IMR-90 (cell line): ENCODE results near the gene ELAVL4. TPM values are rescaled to one million over a fixed set of nuclear protein-coding genes. Genes with fewer than 3 reads are reported as not detected.

Source experiments
- ATAC-seq: fragments of 200-7000 bp; cut with Tn5 transposase; 2 replicates; pipeline ENCODE4 v1.9.1; 2020; ENCODE audit warnings: low read depth, mild to moderate bottlenecking, moderate library complexity
- BruUV-seq: library from RNA; stranded (reverse); fragments of 400-500 nt; replicated peaks from 2 replicates; lab custom pipeline; 2021; lab: Mats Ljungman, UMichigan
- CTCF ChIA-PET: fragments of 300-600 bp; formaldehyde crosslinking; extraction: SDS; loops from one replicate; lab custom pipeline; 2021; ENCODE audit warnings: antibody characterized with exemption; lab: Yijun Ruan, JAX
- POLR2A ChIA-PET: fragments of 300-600 bp; sonication (Branson Sonifier 250); formaldehyde crosslinking; loops from one replicate; lab custom pipeline; 2022; ENCODE audit warnings: antibody characterized with exemption; ENCODE audit not compliant: unreplicated experiment; lab: Charles Lee
- DNase-seq: peaks from one replicate; pipeline ENCODE4 v3.0.0; 2013
- H2AFZ ChIP-seq: replicated peaks from 2 replicates; pipeline ENCODE3; 2013; ENCODE audit warnings: low read length, mild to moderate bottlenecking; ENCODE audit not compliant: poor library complexity
- H2AK5ac ChIP-seq: 2 replicates; pipeline ENCODE4 v1.6.1; 2013; ENCODE audit warnings: low read depth, low read length, inconsistent platforms
- H2AK9ac ChIP-seq: replicated peaks from 2 replicates; pipeline ENCODE3; 2013; ENCODE audit warnings: mild to moderate bottlenecking, low read depth, low read length, moderate library complexity; ENCODE audit not compliant: poor library complexity
- H2BK120ac ChIP-seq: 2 replicates; pipeline ENCODE4 v1.6.1; 2013; ENCODE audit warnings: low read depth, low read length, inconsistent platforms
- H2BK15ac ChIP-seq: 3 replicates; pipeline ENCODE4 v1.6.1; 2013; ENCODE audit warnings: low read depth, low read length, inconsistent platforms
- H2BK20ac ChIP-seq: 2 replicates; pipeline ENCODE4 v1.6.1; 2013; ENCODE audit warnings: low read depth, mild to moderate bottlenecking, inconsistent platforms, low read length, moderate library complexity
- H2BK5ac ChIP-seq: 2 replicates; pipeline ENCODE4 v1.6.1; 2013; ENCODE audit warnings: mild to moderate bottlenecking, low read depth, low read length, inconsistent platforms; ENCODE audit not compliant: poor library complexity, severe bottlenecking
- H3K14ac ChIP-seq: replicated peaks from 2 replicates; pipeline ENCODE4 v1.6.1; 2013; ENCODE audit warnings: low read depth, low read length, inconsistent platforms
- H3K18ac ChIP-seq: 2 replicates; pipeline ENCODE4 v1.6.1; 2013; ENCODE audit warnings: low read depth, low read length, control low read depth
- H3K23ac ChIP-seq: 2 replicates; pipeline ENCODE4 v1.6.1; 2013; ENCODE audit warnings: low read depth, low read length, inconsistent platforms
- H3K27ac ChIP-seq: 2 replicates; pipeline ENCODE4 v1.5.1; 2013; ENCODE audit warnings: mild to moderate bottlenecking, control low read depth, low read length; ENCODE audit not compliant: insufficient read depth
- H3K27me3 ChIP-seq: 2 replicates; pipeline ENCODE4 v1.6.1; 2013; ENCODE audit warnings: low read length; ENCODE audit not compliant: control insufficient read depth, insufficient read depth
- H3K36me3 ChIP-seq: 2 replicates; pipeline ENCODE4 v1.6.1; 2013; ENCODE audit warnings: low read length, mixed read lengths; ENCODE audit not compliant: control insufficient read depth, insufficient read depth
- H3K4ac ChIP-seq: 2 replicates; pipeline ENCODE4 v1.6.1; 2013; ENCODE audit warnings: low read depth, low read length, inconsistent platforms
- H3K4me1 ChIP-seq: 2 replicates; pipeline ENCODE4 v1.6.1; 2013; ENCODE audit warnings: low read length, mixed read lengths; ENCODE audit not compliant: control insufficient read depth, insufficient read depth
- H3K4me2 ChIP-seq: 2 replicates; pipeline ENCODE4 v1.6.1; 2013; ENCODE audit warnings: low read depth, mild to moderate bottlenecking, control low read depth, low read length, moderate library complexity
- H3K4me3 ChIP-seq: 2 replicates; pipeline ENCODE4 v1.5.1; 2013; ENCODE audit warnings: low read depth, mild to moderate bottlenecking, control low read depth, low read length, moderate library complexity; ENCODE audit not compliant: insufficient read depth
- H3K56ac ChIP-seq: 2 replicates; pipeline ENCODE4 v1.6.1; 2013; ENCODE audit warnings: low read length, inconsistent platforms; ENCODE audit not compliant: insufficient read depth; ENCODE audit errors: extremely low read depth
- H3K79me1 ChIP-seq, 2 experiments: 2 replicates each; pipeline ENCODE4 v1.6.1; 2013; ENCODE audit warnings: low read length in 2 of 2, inconsistent platforms in 1 of 2, low read depth in 1 of 2
- H3K9ac ChIP-seq: 2 replicates; pipeline ENCODE4 v1.6.1; 2013; ENCODE audit warnings: low read depth, low read length, control low read depth
- H3K9me1 ChIP-seq: 2 replicates; pipeline ENCODE4 v1.6.1; 2013; ENCODE audit warnings: low read length, inconsistent platforms; ENCODE audit not compliant: insufficient read depth
- H3K9me3 ChIP-seq: 2 replicates; pipeline ENCODE4 v1.6.1; 2013; ENCODE audit warnings: low read length; ENCODE audit not compliant: control insufficient read depth, insufficient read depth
- H4K20me1 ChIP-seq: 2 replicates; pipeline ENCODE4 v1.6.1; 2013; ENCODE audit warnings: low read length, inconsistent platforms; ENCODE audit not compliant: insufficient read depth
- H4K5ac ChIP-seq: 2 replicates; pipeline ENCODE4 v1.6.1; 2013; ENCODE audit warnings: mild to moderate bottlenecking, low read depth, low read length, control low read depth
- H4K8ac ChIP-seq, 2 experiments: 2 replicates each; pipeline ENCODE4 v1.6.1; 2013; ENCODE audit warnings: low read depth in 2 of 2, low read length in 2 of 2, control low read depth in 1 of 2, inconsistent platforms in 1 of 2
- H4K91ac ChIP-seq: 2 replicates; pipeline ENCODE4 v1.6.1; 2013; ENCODE audit warnings: low read depth, low read length, inconsistent platforms; ENCODE audit not compliant: insufficient read depth
- BHLHE40 ChIP-seq: fragments of 150-350 bp; IDR thresholded peaks from 2 replicates; pipeline ENCODE4 v1.6.1; 2016; ENCODE audit warnings: mild to moderate bottlenecking, low read depth, low read length
- CEBPB ChIP-seq: IDR thresholded peaks from 2 replicates; pipeline ENCODE4 v1.6.1; 2012; ENCODE audit warnings: low read depth, low read length, improper control_type of control experiment
- CHD1 ChIP-seq: IDR thresholded peaks from 2 replicates; pipeline ENCODE4 v1.6.1; 2012; ENCODE audit warnings: low read depth, low read length, improper control_type of control experiment
- CTCF ChIP-seq: conservative IDR thresholded peaks from 2 replicates; pipeline ENCODE4 v1.5.1; 2012; ENCODE audit warnings: mild to moderate bottlenecking, low read depth, low read length, improper control_type of control experiment
- ELK1 ChIP-seq: fragments of 150-350 bp; IDR thresholded peaks from 2 replicates; pipeline ENCODE4 v1.6.1; 2016; ENCODE audit warnings: low read depth, mild to moderate bottlenecking, low read length, moderate library complexity, borderline replicate concordance
- FOS ChIP-seq: fragments of 150-350 bp; IDR thresholded peaks from 2 replicates; pipeline ENCODE4 v1.6.1; 2016; ENCODE audit warnings: low read depth, low read length
- MAFK ChIP-seq: IDR thresholded peaks from 2 replicates; pipeline ENCODE4 v1.6.1; 2012; ENCODE audit warnings: low read depth, low read length, improper control_type of control experiment
- MAZ ChIP-seq: IDR thresholded peaks from 2 replicates; pipeline ENCODE4 v1.6.1; 2012; ENCODE audit warnings: low read depth, mild to moderate bottlenecking, low read length, improper control_type of control experiment, moderate library complexity, borderline replicate concordance
- MXI1 ChIP-seq: IDR thresholded peaks from 2 replicates; pipeline ENCODE4 v1.6.1; 2012; ENCODE audit warnings: low read depth, mild to moderate bottlenecking, low read length, moderate library complexity, borderline replicate concordance
- NFE2L2 ChIP-seq: fragments of 150-350 bp; IDR thresholded peaks from 2 replicates; pipeline ENCODE4 v1.6.1; 2016; ENCODE audit warnings: low read depth, mild to moderate bottlenecking, low read length
- POLR2A ChIP-seq: IDR thresholded peaks from 2 replicates; pipeline ENCODE4 v1.6.1; 2012; ENCODE audit warnings: mild to moderate bottlenecking, low read depth, low read length
- RAD21 ChIP-seq: IDR thresholded peaks from 2 replicates; pipeline ENCODE4 v1.6.1; 2012; ENCODE audit warnings: low read length, improper control_type of control experiment
- RCOR1 ChIP-seq: IDR thresholded peaks from 2 replicates; pipeline ENCODE4 v1.6.1; 2012; ENCODE audit warnings: mild to moderate bottlenecking, low read length, improper control_type of control experiment; ENCODE audit not compliant: insufficient replicate concordance
- RFX5 ChIP-seq: IDR thresholded peaks from 2 replicates; pipeline ENCODE4 v1.8.0; 2012; ENCODE audit warnings: low read depth, mild to moderate bottlenecking, low read length, moderate library complexity
- SMC3 ChIP-seq: fragments of 150-350 bp; IDR thresholded peaks from 2 replicates; pipeline ENCODE4 v1.6.1; 2016; ENCODE audit warnings: low read depth, mild to moderate bottlenecking, antibody characterized with exemption, low read length, moderate library complexity
- USF2 ChIP-seq: fragments of 150-350 bp; IDR thresholded peaks from 2 replicates; pipeline ENCODE4 v1.6.1; 2017; ENCODE audit warnings: mild to moderate bottlenecking, antibody characterized with exemption, low read length, low read depth
- WGBS, 2 experiments: methylation state at CpG; one replicate each; pipeline versions ENCODE4 v1.1.5 to v1.1.7; 2013; ENCODE audit warnings: missing lambda C conversion rate in 2 of 2; ENCODE audit not compliant: insufficient read length in 1 of 2; ENCODE audit errors: extremely low coverage in 2 of 2; 5-methylcytosine and 5-hydroxymethylcytosine counted together
- dilution Hi-C: fragments of 300-500 bp; cut with HindIII; formaldehyde crosslinking; loops from one replicate; pipeline ENCODE4 v1.14.3; 2018; ENCODE audit warnings: low sequenced_read_pairs; ENCODE audit not compliant: unreplicated experiment
- in situ Hi-C: fragments of 300-500 bp; cut with MboI; formaldehyde crosslinking; loops from 3 replicates; pipeline ENCODE4 v1.14.3; 2019; ENCODE audit warnings: low sequenced_read_pairs, inconsistent platforms, mixed read lengths
- intact Hi-C: fragments of 100-400 bp; cut with micrococcal nuclease; formaldehyde crosslinking; loops from 2 replicates; pipeline ENCODE4 v1.10.0; 2022
- polyA plus RNA-seq, 3 experiments: library from polyadenylated mRNA; depleted of rRNA; stranded (reverse); fragments of >200 nt; gene quantifications; 2 replicates each; pipeline ENCODE4 v1.2.3, GENCODE V29; 2012; ENCODE audit warnings: low replicate concordance in 1 of 3
- total RNA-seq: library from RNA; depleted of rRNA; stranded (reverse); fragments of >200 nt; gene quantifications from 2 replicates; pipeline ENCODE4 v1.2.3, GENCODE V29; 2012

ELAVL4 gene
- total and polyA plus RNA-seq, 2 of the 4 experiments (the other 2 are of a cell fraction), result not detected

- no peak overlapping the region for H3K14ac ChIP-seq
- in situ Hi-C loops (no loop called here), dilution Hi-C loops (no loop called here), intact Hi-C loops (no loop called here)
- H3K9me3 ChIP-seq, result peaks cover 24% of the 10 kb centered on the region
- no peak overlapping the region for H3K23ac ChIP-seq
- no peaks in the 10 kb centered on the region for H4K20me1 ChIP-seq
- H3K36me3 ChIP-seq, result no peaks in the 10 kb centered on the region
- no peaks in the 10 kb centered on the region for H3K9me1 ChIP-seq
- no peak overlapping the region for H2BK120ac ChIP-seq
- no peak for TF ChIP-seq BHLHE40
- no peak for TF ChIP-seq MAFK
- no peak for TF ChIP-seq CHD1
- TF ChIP-seq USF2, result no peak
- no peak for TF ChIP-seq MXI1
- TF ChIP-seq NFE2L2, result no peak
- TF ChIP-seq RAD21, result no peak
- TF ChIP-seq POLR2A, result no peak
- no peak for TF ChIP-seq RCOR1
- no peak for TF ChIP-seq SMC3
- no peak for TF ChIP-seq CTCF
- TF ChIP-seq FOS, result no peak
- no peak for TF ChIP-seq RFX5
- no peak for TF ChIP-seq MAZ
- TF ChIP-seq ELK1, result no peak
- no peak for TF ChIP-seq CEBPB
- BruUV-seq, result no TSS peak
- no peak overlapping the region for H3K18ac ChIP-seq
- CTCF ChIA-PET, result no interaction called here
- POLR2A ChIA-PET, result no interaction called here
- DNase-seq, result no peak
- 0% methylated on average over 1 of the region's 3 CpGs; no CpG with 5 or more reads in 1 of the 2 experiments for WGBS, 2 experiments
- H3K27me3 ChIP-seq, result no peaks in the 10 kb centered on the region
- H3K9ac ChIP-seq, result no peak overlapping the region
- H3K56ac ChIP-seq, result no peak overlapping the region
- no peaks in the 10 kb centered on the region for H3K79me1 ChIP-seq
- ATAC-seq, result no peak
- H3K4ac ChIP-seq, result no peak overlapping the region
- no peak overlapping the region for H4K91ac ChIP-seq
- no peak overlapping the region for H4K5ac ChIP-seq
- H3K4me2 ChIP-seq, result no peak overlapping the region
- H2BK20ac ChIP-seq, result no peak overlapping the region
- no peaks in the 10 kb centered on the region for H3K4me1 ChIP-seq
- H4K8ac ChIP-seq, result no peak overlapping the region
- H2AK9ac ChIP-seq, result no peak overlapping the region
- H2BK15ac ChIP-seq, result no peak overlapping the region
- H2BK5ac ChIP-seq, result no peak overlapping the region
- no peak overlapping the region for H3K4me3 ChIP-seq
- no peak overlapping the region for H2AK5ac ChIP-seq
- no peak overlapping the region for H2AFZ ChIP-seq
- no peak overlapping the region for H3K27ac ChIP-seq
Observed at GRCh38 chr1:50232336-50232735, 123.6 kb downstream of the ELAVL4 start.
